Measurements from ENCODE around the gene AK3. TPM values are rescaled to one million over a fixed set of nuclear protein-coding genes. Genes with fewer than 3 reads are reported as not detected.

Gene AK3
- total and polyA plus RNA-seq, 9 of the 15 experiments (the other 6 are each of a cell fraction or from before 2014, with no cell fraction given) = 12.2 to 78.6 (median 41.8) TPM

GRCh38 chr9:4727593-4727992, 13.4 kb downstream of the AK3 start:
- Histone ChIP-seq H3K9me3 (replicated peaks; ENCODE audit: control insufficient read depth, insufficient read depth, low read depth, low read length) (no peaks in the 10 kb centered on the region), H3K79me2 (ENCODE audit: control insufficient read depth, insufficient read depth, low read length) (peaks cover 53% of the 10 kb centered on the region), H3K4me1 (replicated peaks in 1 of 2; ENCODE audit: control insufficient read depth in 2 of 2, insufficient read depth in 2 of 2, low read length in 2 of 2) (no peaks in the 10 kb centered on the region), H3K9ac (ENCODE audit: insufficient read depth in 1 of 2, low read depth in 2 of 2, low read length in 2 of 2) (no peak overlapping the region), H3K4me2 (ENCODE audit: insufficient read depth, low read length) (no peak overlapping the region), H3K36me3 (ENCODE audit: control insufficient read depth, insufficient read depth, low read length) (peaks cover 25% of the 10 kb centered on the region; the same call in 2 of the 3 replicates), H4K20me1 (replicated peaks; ENCODE audit: control insufficient read depth, insufficient read depth, low read length) (no peaks in the 10 kb centered on the region), H3K27ac (ENCODE audit: extremely low read depth, low read depth, low read length) (no peak overlapping the region), H3K27me3 (ENCODE audit: control insufficient read depth in 2 of 2, insufficient read depth in 2 of 2, low read length in 2 of 2) (no peaks in the 10 kb centered on the region), H2AFZ (ENCODE audit: low read depth, low read length) (no peak overlapping the region), H3K9me1 (ENCODE audit: control insufficient read depth, insufficient read depth, low read length) (no peaks in the 10 kb centered on the region), H3K4me3 (no peak overlapping the region)
- 73% methylated on average over 1 of the region's 1 CpG for WGBS (ENCODE audit: insufficient coverage, low coverage, missing lambda C conversion rate)
- BruUV-seq (replicated peaks) = no TSS peak
- DNase-seq (ENCODE audit: extremely low read depth in 1 of 4, low spot score in 3 of 4) (no peak), FAIRE-seq (no peak), ATAC-seq (no peak)
- in situ Hi-C loops (cut with MboI) (loop anchor here (25.0 kb wide), 1 partner anchor 710 kb away; the partner anchor contains the start of gene PLGRKT), intact Hi-C loops (cut with micrococcal nuclease) (no loop called here)
- TF ChIP-seq ZNF764 (CRISPR knock-in tag; IDR thresholded peaks at IDR 0.05; ENCODE audit: low read depth) (no peak), SETDB1 (IDR thresholded peaks at IDR 0.05; ENCODE audit: low read length) (no peak), HOXB6 (CRISPR knock-in tag; IDR thresholded peaks at IDR 0.05; ENCODE audit: borderline replicate concordance) (no peak), DPF2 (IDR thresholded peaks at IDR 0.05) (no peak), GATAD2B (IDR thresholded peaks at IDR 0.05; ENCODE audit: borderline replicate concordance) (no peak), PHF21A (IDR thresholded peaks at IDR 0.05; ENCODE audit: borderline replicate concordance, low read depth) (no peak), BRD4 (IDR thresholded peaks at IDR 0.05) (no peak), SMARCB1 (IDR thresholded peaks at IDR 0.05; ENCODE audit: insufficient read length, low read depth) (no peak), GABPA (tag; conservative IDR thresholded peaks at IDR 0.05; ENCODE audit: low read depth) (no peak), ZBTB34 (CRISPR knock-in tag; IDR thresholded peaks at IDR 0.05) (no peak), ZNF316 (IDR thresholded peaks at IDR 0.05) (no peak), HMGN3 (IDR thresholded peaks at IDR 0.05; ENCODE audit: borderline replicate concordance, extremely low read depth, insufficient read length, low read depth, low read length) (no peak), DDX20 (tag; IDR thresholded peaks at IDR 0.05; ENCODE audit: low read depth) (no peak), TAF7 (tag; IDR thresholded peaks at IDR 0.05) (no peak), ZNF3 (CRISPR knock-in tag; IDR thresholded peaks at IDR 0.05) (no peak), CXXC5 (CRISPR knock-in tag; IDR thresholded peaks at IDR 0.05) (no peak), HNRNPLL (IDR thresholded peaks at IDR 0.05; ENCODE audit: low read depth, low read length, poor library complexity, severe bottlenecking) (no peak)
- ChIA-PET CTCF (ENCODE audit: low intra/inter-chr PET ratio) (no interaction called here), POLR2A (no interaction called here)

Measured in K562 (cell line).